ENCODE results near the gene PCID2. TPM values are rescaled to one million over a fixed set of nuclear protein-coding genes. Genes with fewer than 3 reads are reported as not detected.
A peak's percentile ranks its signal among the peaks of the same experiment; 100 is the strongest.

The PCID2 gene
- total RNA-seq, 1 experiment from 2014 or later: 68.1 TPM

DNA sequence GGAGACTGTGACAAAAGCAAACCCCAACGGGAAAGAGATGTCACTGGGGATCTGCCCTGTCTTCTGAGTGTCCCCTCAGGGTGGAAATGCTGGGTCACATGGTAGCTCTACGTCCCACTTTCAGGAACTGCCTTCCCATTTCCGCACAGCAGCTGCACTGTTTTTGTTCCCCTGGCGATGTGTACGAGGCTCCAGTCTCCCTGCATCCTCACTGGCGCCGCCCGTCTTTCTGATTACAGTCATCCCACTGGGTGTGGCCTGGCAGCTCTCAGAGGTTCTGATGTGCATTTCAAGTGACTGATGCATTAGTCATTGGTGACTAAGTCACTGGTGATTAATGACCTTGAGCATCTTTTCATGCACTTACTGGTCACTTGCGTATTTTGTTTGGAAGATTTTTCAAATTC is 21.2 kb downstream of the PCID2 start:
- peak; percentile 96 for DNase-seq (ENCODE audit: low spot score)

DNA sequence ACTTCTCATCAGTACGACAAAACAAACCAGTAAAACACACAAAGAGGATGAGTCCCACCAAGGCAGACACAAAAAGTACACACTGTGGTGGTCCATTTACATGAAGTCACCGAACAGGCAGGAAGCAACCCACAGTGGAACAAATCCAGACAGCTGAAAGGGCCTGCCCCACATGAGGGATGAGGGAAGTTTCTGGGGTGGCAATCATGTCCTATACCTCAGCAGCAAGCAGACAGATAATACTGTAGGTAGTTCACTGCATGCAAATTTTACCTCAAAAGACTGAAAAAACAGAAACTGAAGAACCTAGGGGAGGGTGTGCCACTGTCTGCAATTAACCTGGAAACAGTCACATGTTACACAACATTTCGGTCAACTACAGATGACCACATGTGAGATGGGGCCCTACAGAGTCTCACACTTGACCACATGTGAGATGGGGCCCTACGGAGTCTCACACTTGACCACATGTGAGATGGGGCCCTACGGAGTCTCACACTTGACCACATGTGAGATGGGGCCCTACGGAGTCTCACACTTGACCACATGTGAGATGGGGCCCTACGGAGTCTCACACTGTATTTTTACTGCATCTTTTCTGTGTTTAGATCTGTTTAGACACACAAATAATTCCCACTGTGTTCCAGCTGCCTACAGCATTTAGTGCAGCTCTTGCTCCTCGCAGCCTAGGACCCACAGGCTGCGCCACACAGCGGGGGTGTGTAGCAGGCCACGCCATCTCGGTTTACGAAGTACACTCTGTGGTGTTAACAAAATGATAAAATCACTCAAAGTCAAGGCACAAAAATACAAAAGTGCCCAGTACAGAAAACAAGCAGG is 22.2 kb downstream of the PCID2 start:
- no peak for DNase-seq (ENCODE audit: low spot score)

GRCh38 chr13:113184568-113185440 is 23.7 kb downstream of the PCID2 start:
- no peak for DNase-seq (ENCODE audit: low spot score)

GRCh38 chr13:113183450-113184129 is 24.9 kb downstream of the PCID2 start:
- no peak for DNase-seq (ENCODE audit: low spot score)

DNA sequence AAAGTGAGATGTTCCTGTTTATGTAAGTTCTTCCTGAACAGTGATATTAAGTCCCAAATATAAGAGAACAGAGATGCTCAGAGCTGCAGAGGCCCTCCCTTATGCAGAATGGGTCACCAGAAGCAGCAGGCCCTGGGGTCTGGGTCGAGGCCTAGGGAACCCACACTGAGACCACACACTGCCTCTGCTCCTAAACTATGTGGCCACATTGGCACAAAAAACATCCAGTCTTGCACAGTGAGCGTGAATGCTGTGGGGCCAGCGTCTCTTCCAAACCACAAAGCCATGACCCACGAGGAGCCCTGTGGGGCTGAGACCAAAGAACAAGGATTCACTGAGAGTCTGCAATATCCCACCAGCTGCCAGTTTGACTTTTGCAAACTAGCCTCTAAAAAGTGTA is 26.4 kb downstream of the PCID2 start:
- no peak for DNase-seq (ENCODE audit: low spot score)

- no peak for DNase-seq (ENCODE audit: low spot score)
Observed at GRCh38 chr13:113179374-113180230, 28.9 kb downstream of the PCID2 start.

DNA sequence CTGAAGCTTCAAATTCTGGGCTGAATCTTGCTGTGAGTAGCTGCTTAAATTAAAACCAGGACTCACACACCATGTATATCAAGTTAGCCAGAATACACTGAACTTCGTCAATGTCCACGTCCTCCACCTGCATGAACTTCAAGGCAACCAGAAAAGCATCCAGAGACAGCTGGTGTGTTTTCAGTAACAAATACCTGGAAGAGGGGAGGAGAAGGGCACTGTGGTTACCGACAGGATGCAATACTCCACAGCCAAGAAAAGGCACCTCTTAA is 29.6 kb downstream of the PCID2 start:
- no peak for DNase-seq (ENCODE audit: low spot score)

- peak; percentile 71 for DNase-seq (ENCODE audit: low spot score)
Observed at GRCh38 chr13:113178070-113178895, 30.2 kb downstream of the PCID2 start.

DNA sequence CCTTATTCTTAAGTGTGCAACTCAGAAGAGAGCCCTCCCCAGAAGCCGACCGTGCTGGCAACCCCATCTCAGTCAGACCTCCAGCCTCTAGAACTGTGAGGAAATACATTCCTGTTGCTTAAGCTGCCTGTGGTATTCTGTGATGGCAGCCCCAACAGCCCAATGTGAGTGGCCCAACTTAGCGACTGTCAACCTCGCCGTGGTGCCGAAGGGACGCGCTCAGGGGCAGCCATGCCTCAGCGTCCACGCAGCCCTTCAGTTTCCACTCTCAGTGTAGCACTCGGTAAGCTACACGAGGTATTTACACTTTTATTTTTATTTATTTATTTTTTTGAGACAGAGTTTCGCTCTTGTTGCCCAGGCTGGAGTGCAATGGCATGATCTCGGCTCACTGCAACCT is 31.6 kb downstream of the PCID2 start:
- DNase-seq (ENCODE audit: low spot score): no peak

- no peak for DNase-seq (ENCODE audit: low spot score)
Observed at GRCh38 chr13:113176280-113176679, 32.2 kb downstream of the PCID2 start.

DNA sequence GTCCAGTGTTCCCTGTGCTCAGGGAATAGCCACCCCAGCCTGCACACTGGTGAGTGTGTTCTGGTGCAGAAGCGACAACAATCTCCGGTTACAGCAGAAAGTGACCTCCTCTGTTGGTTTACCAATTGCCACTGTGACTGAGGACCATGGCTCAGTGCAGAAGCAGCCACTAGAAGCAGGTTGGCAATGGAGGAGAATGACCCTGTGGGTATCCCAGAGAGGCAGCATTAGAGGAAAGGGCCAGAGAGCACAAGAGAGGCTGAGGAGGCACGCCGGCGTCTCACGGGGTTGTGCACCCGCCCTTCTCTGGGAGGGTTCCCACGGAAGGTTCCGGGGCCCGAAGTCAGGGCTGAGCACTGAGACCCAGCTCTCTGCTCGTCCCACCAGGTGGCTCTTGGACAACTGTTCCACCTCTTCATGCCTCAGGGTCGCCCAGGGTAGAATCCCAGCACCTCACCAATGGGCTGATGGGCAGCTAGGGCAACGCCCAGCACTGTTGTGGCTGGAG is 36.0 kb downstream of the PCID2 start:
- DNase-seq (ENCODE audit: low spot score): no peak

- no peak for DNase-seq (ENCODE audit: low spot score)
Observed at GRCh38 chr13:113171250-113172125, 37.0 kb downstream of the PCID2 start.

DNA sequence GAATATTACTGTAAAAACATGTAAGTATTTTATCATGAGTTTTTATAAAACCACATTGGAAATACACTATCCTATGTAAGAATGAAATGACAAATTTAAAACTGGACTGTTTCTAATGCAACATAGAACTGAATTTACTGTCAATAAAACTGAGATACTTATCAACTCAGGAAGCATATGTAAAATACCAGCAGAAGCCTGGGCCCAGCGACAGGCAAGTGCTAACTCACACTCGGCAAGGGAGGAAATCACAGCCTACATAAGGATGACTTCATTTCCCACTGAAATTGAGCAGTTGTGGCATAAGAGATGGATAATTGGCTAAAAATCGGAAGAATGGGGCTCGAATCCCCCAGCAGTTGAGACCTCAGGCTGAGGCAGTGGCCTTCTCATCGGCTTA is 38.0 kb downstream of the PCID2 start:
- DNase-seq (ENCODE audit: low spot score): no peak

DNA sequence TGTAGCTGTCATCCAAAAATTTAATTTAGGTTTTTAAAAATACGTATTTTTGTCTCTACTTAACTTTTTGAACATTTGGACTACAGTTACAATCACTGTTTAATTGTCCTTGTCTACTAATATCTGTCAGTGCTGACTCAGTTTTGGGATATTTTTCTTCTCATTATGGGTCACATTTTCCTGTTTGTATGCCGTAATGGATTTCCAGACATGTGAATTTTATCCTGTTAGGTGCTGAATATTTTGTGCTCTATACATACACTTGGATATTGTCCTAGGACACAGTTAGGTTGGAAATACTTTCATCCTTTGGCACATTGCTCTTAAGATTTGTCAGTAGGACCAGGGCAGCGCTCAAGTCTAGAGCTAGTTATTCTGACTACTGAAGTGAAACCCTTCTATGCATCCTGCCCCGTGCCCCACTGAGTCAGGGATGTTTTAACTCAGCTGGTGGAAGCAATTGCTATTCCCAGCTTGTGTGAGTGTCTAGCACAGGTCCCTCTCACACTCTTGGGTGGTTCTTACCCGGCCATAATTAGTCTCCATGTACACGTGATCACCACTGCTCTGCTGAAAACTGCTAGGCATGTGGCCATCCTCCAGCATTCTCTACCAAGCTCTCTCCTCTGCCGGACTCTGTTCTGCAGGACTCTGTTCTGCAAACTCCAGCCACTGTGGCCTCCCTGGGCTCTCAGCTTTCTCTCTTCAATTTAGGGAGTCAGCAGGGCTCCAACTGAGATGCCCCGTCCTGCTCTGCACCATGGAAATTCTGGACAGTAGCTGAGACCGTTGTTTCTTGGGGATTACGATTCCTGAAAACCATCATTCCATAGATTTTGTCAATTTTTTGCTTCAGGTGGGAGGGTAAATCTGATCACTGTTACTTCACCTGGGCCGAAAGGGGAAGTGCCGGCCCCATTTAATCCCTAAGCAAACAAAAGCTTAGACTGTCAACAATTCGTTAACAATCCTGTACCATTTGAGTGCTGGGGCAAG is 38.9 kb downstream of the PCID2 start:
- DNase-seq (ENCODE audit: low spot score): no peak

- DNase-seq (ENCODE audit: low spot score): no peak
Observed at GRCh38 chr13:113168211-113168610, 40.3 kb downstream of the PCID2 start.

DNA sequence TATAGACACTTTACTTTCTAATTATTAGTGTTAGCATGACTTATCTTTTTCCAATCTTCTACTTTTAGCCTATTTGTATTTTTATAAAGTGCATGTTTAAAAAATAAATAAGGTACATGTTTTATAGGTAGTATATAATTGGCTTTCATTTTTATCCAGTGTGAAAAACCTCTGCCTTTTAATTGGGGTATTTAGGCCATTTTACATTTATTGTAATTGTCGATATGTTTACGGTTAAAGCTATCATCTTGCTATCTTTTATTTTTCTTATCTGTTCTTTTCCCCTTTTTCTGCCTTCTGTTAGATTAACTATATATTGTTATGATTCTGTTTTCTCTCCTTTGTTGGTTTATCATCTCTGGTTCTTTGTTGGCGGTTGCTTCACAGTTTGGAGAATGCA is 40.9 kb downstream of the PCID2 start:
- DNase-seq (ENCODE audit: low spot score): no peak

DNA sequence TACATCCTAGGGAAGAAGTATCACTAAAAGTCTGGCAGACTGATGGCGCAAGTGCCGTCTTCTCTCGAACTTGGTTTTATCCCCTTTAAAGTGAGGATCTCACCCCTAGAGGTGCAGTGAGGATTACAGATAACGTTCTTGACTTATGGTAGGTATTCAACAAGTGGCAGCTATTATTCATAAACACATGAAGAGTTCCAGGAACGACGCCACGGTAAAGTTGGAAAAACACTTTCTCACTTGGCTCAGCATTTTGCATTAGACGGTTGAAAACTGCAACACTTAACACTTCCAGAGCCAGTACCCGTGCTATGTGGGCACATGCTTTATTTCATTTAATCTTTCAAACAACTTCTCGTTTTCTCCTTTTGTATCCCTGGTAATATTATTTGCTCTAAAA is 41.3 kb downstream of the PCID2 start:
- DNase-seq (ENCODE audit: low spot score): no peak

GRCh38 chr13:113166681-113167080 is 41.8 kb downstream of the PCID2 start:
- DNase-seq (ENCODE audit: low spot score): no peak

All from H4 (cell line).